Activated naive CD4-positive, alpha-beta T cell treated with anti-CD3 and anti-CD28 coated beads, Interleukin-2, amount 10 ng/mL, durations not matched to agents 5 hours and 36 hours (primary cell): ENCODE data around the gene ZSWIM6. TPM values are rescaled to one million over a fixed set of nuclear protein-coding genes. Genes with fewer than 3 reads are reported as not detected.

ENCODE experiments used
- total RNA-seq, 2 experiments: library from RNA; stranded (reverse); gene quantifications; one replicate each; pipeline ENCODE4 v1.2.3, GENCODE V29; 2021

Gene ZSWIM6
- total RNA-seq, result 1 to 10 TPM; 5.7 to 5.8 TPM

DNA sequence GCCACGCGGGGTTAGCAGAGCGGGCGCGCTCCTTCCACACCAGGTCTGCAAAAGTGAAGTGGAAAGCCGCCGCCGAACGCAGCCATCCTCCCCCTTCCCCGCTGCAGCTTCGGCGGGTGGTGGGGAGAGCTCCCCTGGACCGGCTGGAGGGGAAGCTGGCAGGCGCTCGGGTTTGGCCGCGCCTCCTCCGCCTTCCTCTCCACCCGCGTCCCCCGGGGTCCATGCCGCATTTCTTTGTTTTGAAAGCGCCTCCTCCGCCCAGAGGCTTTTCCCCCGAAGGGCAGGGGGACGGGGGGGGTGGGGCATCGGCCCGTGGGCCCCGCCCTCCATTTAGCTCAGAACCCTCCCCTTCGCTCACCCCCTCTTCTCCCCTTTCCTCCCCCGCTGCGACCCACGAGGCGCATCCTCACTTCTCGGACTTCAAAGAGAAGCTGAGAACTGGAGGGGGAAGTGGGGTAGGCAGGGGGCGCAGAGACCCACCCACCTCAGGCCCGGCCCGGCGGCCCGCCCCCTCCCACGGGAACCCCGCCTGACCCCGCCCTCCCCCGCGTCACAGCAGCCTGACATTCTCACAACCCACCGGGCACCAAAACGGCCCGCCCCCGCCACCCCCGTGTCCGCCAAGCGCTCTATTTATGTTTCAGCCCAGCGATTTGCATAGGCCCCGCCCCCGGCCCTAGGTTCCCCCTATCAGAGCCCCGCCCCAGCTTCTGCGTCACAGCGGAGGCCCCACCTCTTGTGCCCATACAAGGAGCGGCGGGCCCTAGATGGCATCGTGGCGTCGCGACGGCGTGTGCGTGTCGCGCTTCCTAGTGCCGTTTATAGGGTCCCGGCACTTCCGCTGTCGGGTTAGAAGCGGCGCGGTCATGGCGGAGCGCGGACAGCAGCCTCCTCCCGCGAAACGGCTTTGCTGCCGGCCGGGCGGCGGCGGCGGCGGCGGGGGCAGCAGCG, at the start of gene ZSWIM6:
Gene ZSWIM6, plus strand, starts transcription at position 852 of the 951 bp plus-strand sequence. Its CDS starts 15 bp downstream, at position 867.

Other genes with a start within 250 kb of the ZSWIM6 start
- 10 to 100 TPM; 47.5 to 49.1 TPM for gene SMIM15, start 169.8 kb upstream of the ZSWIM6 start, total RNA-seq